OCI-LY7 (cell line): Measurements from ENCODE around the gene CTNNBIP1. TPM values are rescaled to one million over a fixed set of nuclear protein-coding genes. Genes with fewer than 3 reads are reported as not detected.

ENCODE experiments used
- BruUV-seq: library from RNA; stranded (reverse); fragments of 400-500 nt; replicated peaks from 2 replicates; lab custom pipeline; 2021; lab: Mats Ljungman, UMichigan
- CTCF ChIA-PET: fragments of 300-600 bp; sonication (Branson Sonifier 250); formaldehyde crosslinking; loops from one replicate; lab custom pipeline; 2022; ENCODE audit warnings: antibody characterized with exemption; ENCODE audit not compliant: unreplicated experiment; lab: Charles Lee
- POLR2A ChIA-PET: fragments of 300-600 bp; sonication (Branson Sonifier 250); formaldehyde crosslinking; loops from one replicate; lab custom pipeline; 2022; ENCODE audit warnings: antibody characterized with exemption; lab: Charles Lee
- DNase-seq: peaks from one replicate; pipeline ENCODE4 v3.0.0-alpha.2; 2015; ENCODE audit warnings: low spot score
- H2AFZ ChIP-seq: fragments of 200-600 bp; sonication (generic), shearing (Covaris generic); 2 replicates; pipeline ENCODE4 v1.6.1; 2014; ENCODE audit warnings: mild to moderate bottlenecking, antibody characterized with exemption, low read length, moderate library complexity
- H3K27ac ChIP-seq: fragments of 200-600 bp; sonication (generic); 2 replicates; pipeline ENCODE4 v1.5.1; 2014; ENCODE audit warnings: mixed run types, low read depth, mild to moderate bottlenecking, moderate library complexity, low read length, inconsistent platforms; ENCODE audit not compliant: poor library complexity, severe bottlenecking
- H3K36me3 ChIP-seq: fragments of 200-600 bp; sonication (generic); 2 replicates; pipeline ENCODE4 v1.6.1; 2014; ENCODE audit warnings: mild to moderate bottlenecking, antibody characterized with exemption, low read length, moderate library complexity, mixed read lengths; ENCODE audit not compliant: insufficient read depth
- H3K4me1 ChIP-seq: fragments of 200-600 bp; sonication (generic); 2 replicates; pipeline ENCODE4 v1.5.1; 2014; ENCODE audit warnings: mild to moderate bottlenecking, low read length; ENCODE audit not compliant: insufficient read depth, poor library complexity, severe bottlenecking
- H3K4me2 ChIP-seq: fragments of 200-600 bp; sonication (generic); 2 replicates; pipeline ENCODE4 v1.6.1; 2014; ENCODE audit warnings: mild to moderate bottlenecking, low read length
- H3K4me3 ChIP-seq: fragments of 200-600 bp; sonication (generic); 2 replicates; pipeline ENCODE4 v1.5.1; 2014; ENCODE audit warnings: mild to moderate bottlenecking, low read depth, low read length; ENCODE audit not compliant: poor library complexity, severe bottlenecking
- H3K79me2 ChIP-seq: fragments of 200-600 bp; sonication (generic); 2 replicates; pipeline ENCODE4 v1.6.1; 2016; ENCODE audit warnings: low read depth, mild to moderate bottlenecking, low read length, moderate library complexity, mixed read lengths; ENCODE audit not compliant: insufficient read depth
- H3K9me2 ChIP-seq: fragments of 200-600 bp; sonication (generic); 2 replicates; pipeline ENCODE4 v1.6.1; 2016; ENCODE audit warnings: mild to moderate bottlenecking, low read length, mixed read lengths; ENCODE audit not compliant: insufficient read depth
- H3K9me3 ChIP-seq: fragments of 200-600 bp; sonication (generic); 2 replicates; pipeline ENCODE4 v1.6.1; 2014; ENCODE audit warnings: mild to moderate bottlenecking, mixed run types, low read length, mixed read lengths
- H4K20me1 ChIP-seq: fragments of 200-600 bp; sonication (generic); 2 replicates; pipeline ENCODE4 v1.6.1; 2014; ENCODE audit warnings: mild to moderate bottlenecking, antibody characterized with exemption, low read length, moderate library complexity, mixed read lengths; ENCODE audit not compliant: insufficient read depth
- EZH2phosphoT487 ChIP-seq: fragments of 200-600 bp; sonication (generic); IDR thresholded peaks from 2 replicates; pipeline ENCODE4 v1.6.1; 2018; ENCODE audit warnings: low read depth, borderline replicate concordance, mild to moderate bottlenecking, mixed run types, antibody characterized with exemption, low read length, moderate library complexity, mixed read lengths
- intact Hi-C: fragments of 100-400 bp; cut with micrococcal nuclease; formaldehyde crosslinking; loops from one replicate; pipeline ENCODE4 v1.10.0; 2022; ENCODE audit not compliant: unreplicated experiment
- total RNA-seq, 2 experiments: library from RNA; depleted of rRNA in 1 of 2; stranded (reverse); fragments of >200 nt in 1 of 2; shearing (Covaris generic) in 1 of 2; gene quantifications; 2 replicates each; pipeline ENCODE4 v1.2.3, GENCODE V29; 2014 to 2022
- TF ChIP-seq, protein P1 (sequence below): fragments of 200-600 bp; sonication (generic); conservative IDR thresholded peaks from 2 replicates; pipeline ENCODE4 v1.5.1; 2014; ENCODE audit warnings: mild to moderate bottlenecking, antibody characterized with exemption, low read length, moderate library complexity, mixed read lengths

CTNNBIP1 gene
- total RNA-seq, 2 experiments from 2014 or later = 14.7 to 17.4 TPM

DNA sequence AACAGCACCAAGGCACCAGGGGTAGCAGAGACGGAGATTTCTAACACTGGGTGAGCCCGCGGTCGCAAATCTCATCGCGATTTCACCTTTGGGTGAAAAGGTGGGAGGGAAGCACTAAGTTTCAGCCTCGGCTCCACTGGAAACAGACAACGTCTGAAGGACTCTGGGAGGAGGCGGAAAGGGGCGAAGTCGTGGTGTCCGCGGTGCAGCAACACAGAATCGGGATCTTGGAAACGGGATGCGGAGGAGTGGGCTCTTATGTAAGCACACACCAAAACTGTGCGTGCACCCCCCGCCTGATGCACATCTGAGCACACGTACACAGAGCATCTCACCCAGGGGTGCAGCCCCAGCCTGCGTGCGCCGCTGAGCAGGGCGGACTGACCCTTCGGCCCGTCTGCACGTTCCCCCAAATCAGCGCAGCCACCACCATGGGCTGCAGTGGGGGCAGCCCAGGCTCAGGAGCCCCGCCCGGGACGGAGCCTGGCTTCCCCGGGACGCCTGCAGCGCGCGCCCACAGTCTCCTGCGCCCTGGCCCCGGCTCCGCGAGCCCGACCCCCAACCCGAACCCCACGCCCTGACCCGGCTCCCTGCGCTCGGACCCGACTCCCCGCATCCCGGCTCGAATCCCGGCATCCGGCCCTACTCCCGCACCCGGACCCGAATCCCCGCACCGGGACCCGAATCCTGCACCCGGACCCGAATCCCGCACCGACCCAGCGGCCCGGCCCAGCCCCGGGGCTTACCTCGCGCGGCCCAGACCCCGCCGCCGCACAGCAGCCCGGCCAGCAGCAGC is 87.0 kb downstream of the CTNNBIP1 start:
- Histone ChIP-seq H3K9me2 (no peaks in the 10 kb centered on the region), H3K36me3 (peaks cover 7% of the 10 kb centered on the region), H4K20me1 (peaks cover 19% of the 10 kb centered on the region), H3K4me3 (peak overlapping the region; percentile 98), H3K27ac (peak overlapping the region; percentile 34), H3K9me3 (no peaks in the 10 kb centered on the region), H3K4me1 (peaks cover 54% of the 10 kb centered on the region), H3K79me2 (peaks cover 51% of the 10 kb centered on the region), H3K4me2 (peak overlapping the region; percentile 95), H2AFZ (no peak overlapping the region)
- BruUV-seq = no TSS peak
- ChIA-PET POLR2A (interaction anchor here (0.5 to 4.1 kb wide), 6 partner anchors 10 to 1545 kb away, joined by 3 to 37 read pairs (median 4); no protein-coding TSS in a partner anchor), CTCF (no interaction called here)
- intact Hi-C loops = loop anchor here (1.0 to 2.0 kb wide), 4 partner anchors 27 to 234 kb away; partner anchors contain the start of gene TMEM201
- TF ChIP-seq EZH2phosphoT487 = no peak
- TF ChIP-seq, protein P1, sequence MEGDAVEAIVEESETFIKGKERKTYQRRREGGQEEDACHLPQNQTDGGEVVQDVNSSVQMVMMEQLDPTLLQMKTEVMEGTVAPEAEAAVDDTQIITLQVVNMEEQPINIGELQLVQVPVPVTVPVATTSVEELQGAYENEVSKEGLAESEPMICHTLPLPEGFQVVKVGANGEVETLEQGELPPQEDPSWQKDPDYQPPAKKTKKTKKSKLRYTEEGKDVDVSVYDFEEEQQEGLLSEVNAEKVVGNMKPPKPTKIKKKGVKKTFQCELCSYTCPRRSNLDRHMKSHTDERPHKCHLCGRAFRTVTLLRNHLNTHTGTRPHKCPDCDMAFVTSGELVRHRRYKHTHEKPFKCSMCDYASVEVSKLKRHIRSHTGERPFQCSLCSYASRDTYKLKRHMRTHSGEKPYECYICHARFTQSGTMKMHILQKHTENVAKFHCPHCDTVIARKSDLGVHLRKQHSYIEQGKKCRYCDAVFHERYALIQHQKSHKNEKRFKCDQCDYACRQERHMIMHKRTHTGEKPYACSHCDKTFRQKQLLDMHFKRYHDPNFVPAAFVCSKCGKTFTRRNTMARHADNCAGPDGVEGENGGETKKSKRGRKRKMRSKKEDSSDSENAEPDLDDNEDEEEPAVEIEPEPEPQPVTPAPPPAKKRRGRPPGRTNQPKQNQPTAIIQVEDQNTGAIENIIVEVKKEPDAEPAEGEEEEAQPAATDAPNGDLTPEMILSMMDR = no peak
- peak; percentile 60 for DNase-seq

DNA sequence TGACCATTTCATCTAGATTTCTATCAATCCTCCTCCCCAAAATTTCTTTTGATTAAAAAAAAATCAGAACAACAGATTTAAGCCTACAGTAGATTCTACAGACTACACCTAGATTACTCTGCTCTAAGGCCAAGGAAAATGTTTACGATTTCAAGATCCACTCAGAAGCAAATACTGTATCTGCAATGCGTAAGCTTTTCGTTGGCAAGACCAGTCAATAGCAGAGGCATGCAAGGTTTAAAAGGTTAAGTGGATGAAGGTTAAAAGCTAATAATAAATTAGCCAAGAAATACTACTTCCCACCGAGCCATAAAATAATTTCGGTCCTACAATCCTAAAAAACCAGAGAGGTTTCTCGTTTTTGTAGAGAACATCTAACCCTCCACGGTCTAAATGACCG is 87.6 kb downstream of the CTNNBIP1 start:
- intact Hi-C loops = loop anchor here (1.0 to 2.0 kb wide), 3 partner anchors 38 to 234 kb away; partner anchors contain the start of gene TMEM201
- Histone ChIP-seq H3K4me2 (peak overlapping the region; percentile 95), H3K9me2 (no peaks in the 10 kb centered on the region), H4K20me1 (peaks cover 19% of the 10 kb centered on the region), H3K4me1 (peaks cover 59% of the 10 kb centered on the region), H3K36me3 (peaks cover 12% of the 10 kb centered on the region), H3K9me3 (no peaks in the 10 kb centered on the region), H2AFZ (no peak overlapping the region), H3K4me3 (peak overlapping the region; percentile 98), H3K27ac (peak overlapping the region; percentile 6), H3K79me2 (peaks cover 57% of the 10 kb centered on the region)
- CTCF ChIA-PET = no interaction called here
- DNase-seq = no peak
- POLR2A ChIA-PET = interaction anchor here (0.5 to 4.1 kb wide), 7 partner anchors 10 to 1545 kb away, joined by 3 to 37 read pairs (median 4); no protein-coding TSS in a partner anchor
- TF ChIP-seq, protein P1 = no peak
- no peak for TF ChIP-seq EZH2phosphoT487
- no TSS peak for BruUV-seq
